CD4-positive, alpha-beta T cell treated with Interleukin-1 beta for 1 hour (primary cell): ENCODE data around the gene GALNT13.
"Not testable (repeated sequence)": the region's sequence is repeated elsewhere in the genome, so short reads cannot be mapped to it uniquely, and the experiment has no call there.

Source experiments
- DNase-seq, 2 donors: peaks; one replicate each; pipeline ENCODE4 v3.0.0-alpha.2; 2020 to 2022

Gene GALNT13

DNA sequence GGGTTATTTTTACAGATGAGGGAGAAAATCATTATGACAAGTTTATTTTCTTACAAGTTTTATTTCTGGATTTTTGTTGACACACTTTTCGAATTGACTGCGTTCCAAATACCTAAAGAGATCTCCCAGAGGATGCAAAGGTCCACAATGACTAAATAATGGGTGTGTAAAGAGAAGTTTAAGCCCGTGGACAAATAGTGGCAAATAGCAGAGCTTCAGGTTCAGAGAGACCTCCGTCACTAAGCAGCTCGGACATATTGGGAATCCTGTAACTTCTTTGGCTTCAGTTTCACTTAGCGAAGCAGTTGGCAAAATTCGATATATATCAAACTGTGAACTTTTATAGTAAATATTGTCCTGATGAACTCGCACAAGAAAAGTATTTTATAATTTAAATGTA is 556.3 kb downstream of the GALNT13 start:
- DNase-seq: no peak

DNA sequence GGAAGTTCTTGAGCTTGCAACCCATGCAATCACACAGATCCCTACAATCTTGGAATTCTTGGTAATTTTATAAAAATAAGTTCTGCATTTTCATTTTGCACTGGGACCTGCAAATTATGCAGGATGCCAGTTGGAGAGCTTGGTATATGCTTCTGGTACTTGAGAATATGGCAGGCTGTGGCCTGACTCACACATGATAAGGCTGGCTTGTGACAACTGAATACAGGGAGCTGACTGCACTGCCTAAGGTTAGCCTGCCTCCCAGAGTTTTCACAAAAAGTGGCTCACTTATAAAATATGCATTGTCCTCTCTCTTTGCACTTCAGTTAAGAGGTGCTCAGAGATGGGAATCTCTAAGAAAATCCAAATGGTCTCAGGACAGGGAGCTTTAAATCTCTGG is 561.3 kb downstream of the GALNT13 start:
- DNase-seq: no peak

DNA sequence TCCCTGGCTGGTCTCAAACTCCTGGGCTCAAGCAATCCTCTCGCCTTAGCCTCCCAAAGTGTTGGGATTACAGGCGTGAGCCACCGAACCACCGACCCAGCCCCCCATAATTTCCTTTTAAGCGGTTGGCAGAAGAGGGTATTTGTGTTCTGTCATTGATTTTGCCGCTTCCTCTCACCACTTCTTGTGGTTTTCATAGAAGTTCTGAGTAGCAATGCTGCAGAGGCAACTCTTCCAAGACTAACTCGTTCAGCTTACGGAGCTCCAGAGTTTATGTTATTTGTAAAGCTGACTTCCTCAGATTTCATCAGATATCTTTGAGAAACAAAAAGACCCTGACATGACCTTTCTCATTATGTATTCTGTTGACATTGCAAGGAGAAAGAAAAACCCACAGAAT is 565.4 kb downstream of the GALNT13 start:
- no peak for DNase-seq

DNA sequence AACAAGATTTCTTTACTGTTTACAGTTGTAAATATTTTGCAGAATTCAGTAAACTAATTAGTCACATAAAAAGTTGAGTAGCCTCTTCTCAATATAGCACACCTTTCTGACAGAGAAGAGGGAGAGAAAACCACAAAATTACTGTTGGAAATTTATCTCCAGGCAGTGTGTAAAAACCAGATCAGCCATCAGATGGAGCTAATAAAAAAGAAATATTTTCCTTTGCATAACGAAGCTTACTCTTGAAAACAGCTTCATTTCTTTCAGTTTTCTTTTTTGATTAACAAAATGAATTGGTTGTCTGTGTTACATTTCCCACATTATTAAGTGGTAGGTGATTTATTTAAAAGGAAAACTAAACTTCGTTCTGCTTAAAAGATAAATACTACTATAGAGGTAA is 567.4 kb downstream of the GALNT13 start:
- DNase-seq: no peak

DNA sequence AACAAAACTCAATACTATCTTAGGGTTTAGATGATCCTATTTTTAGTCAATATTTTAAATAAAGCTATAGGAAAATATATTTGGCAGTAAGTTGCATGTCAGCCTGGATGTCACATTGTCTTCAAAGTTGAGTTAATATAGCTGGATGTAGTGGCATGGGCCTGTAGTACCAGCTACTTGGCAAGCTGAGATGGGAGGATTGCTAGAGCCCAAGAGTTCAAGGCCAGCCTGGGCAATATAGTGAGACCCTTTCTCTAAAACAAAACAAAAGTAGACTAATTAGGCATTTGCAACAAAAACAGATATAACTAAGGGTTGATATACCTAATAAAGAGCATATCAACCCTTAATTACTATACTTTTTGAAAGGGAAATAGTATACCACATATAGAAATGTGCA is 572.2 kb downstream of the GALNT13 start:
- no peak for DNase-seq

DNA sequence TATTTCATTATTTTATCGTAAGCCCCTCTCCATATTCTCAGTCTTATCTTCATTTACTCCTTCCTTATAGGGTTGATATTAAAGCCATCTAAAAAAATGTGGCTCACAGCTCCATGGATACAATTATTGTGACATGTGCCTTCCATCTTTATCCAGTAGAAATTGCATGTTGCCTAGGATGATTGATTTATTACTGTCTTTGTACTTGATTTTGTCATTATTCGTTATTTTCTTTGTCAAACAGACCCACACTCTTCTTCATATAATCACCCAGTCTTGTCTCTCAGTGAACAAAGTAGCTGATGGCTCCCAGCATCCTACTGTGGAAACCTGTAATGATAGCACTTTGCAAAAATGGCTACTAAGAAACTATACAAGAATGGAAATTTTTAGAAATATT is 574.6 kb downstream of the GALNT13 start:
- DNase-seq: no peak

DNA sequence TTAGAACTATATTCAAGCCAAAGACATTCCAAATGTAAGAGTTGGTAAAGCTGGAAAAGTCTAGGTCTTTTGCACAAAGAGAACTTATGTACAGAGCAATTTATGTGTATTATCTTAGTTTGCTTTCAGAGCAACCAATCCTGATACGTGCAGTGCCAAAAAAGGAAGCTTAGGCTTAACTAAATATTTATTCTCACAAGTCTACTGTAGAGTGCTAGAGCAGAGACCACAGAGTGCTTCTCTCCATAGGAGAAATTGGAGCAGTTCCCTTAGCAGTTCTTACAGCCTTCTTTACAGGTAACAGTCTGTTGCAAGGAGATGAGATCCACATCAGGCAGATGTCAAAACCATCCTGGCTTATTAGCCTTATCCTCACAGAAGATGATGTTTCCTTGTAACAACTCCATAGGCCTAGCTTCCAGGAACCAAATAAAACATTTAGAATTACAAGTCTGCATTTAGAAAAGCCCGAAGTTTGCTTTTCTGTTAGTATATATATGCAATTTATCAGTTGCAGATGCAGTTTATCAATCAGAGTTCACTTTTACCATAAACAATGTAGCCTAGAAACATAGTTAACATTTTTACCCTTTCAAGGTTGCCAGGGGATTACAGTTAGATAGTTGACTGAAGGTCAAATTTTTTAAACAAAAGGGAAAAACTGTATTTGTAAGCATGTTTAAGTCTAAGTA is 576.2 kb downstream of the GALNT13 start:
- DNase-seq: no peak

DNA sequence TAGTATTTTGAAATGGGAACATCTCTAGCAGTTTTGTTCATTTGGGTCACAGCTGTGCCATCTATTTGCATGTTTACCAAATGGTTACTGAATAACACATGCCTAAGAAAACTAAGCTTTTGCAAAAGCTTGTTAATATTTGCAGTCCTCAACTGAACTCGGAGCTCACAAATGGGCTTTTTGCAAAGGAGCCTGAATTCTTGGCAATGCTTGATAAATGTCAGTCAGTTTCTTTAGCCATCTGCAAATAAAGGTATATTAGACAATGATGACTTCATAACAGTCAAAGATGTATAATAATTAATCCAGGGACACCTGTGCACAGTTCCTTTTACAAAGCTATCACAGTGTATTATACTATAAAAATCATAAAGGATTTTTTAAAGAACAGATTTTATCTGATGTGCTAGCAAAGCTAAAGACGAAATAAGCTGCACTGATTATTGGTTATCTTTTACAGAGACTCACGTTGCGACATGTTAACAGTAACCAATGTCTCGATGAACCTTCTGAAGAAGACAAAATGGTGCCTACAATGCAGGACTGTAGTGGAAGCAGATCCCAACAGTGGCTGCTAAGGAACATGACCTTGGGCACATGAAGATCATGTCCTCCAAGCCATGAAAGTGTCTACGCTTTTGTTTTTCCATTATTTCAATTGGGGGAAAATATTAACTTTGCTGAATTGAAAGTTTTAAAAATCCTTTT is 578.4 kb downstream of the GALNT13 start:
- DNase-seq: no peak

DNA sequence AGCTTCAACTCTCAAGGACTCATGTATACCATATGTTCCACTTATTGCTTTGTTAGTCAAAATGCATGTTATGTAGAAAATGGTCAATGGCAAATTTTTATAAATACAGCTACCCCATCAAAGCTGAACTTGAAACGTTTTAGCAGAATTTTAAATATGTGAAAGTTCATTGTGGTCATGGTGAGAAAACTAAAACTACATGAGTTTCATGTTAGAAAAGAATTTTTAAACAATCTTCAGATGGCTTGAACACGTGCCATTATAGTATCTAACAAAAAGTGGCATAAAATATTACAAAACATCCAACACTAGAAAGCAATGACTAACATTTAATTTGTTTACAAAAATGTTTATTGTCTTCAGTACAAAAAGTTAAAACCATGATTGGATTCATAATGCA is 580.7 kb downstream of the GALNT13 start:
- no peak for DNase-seq

DNA sequence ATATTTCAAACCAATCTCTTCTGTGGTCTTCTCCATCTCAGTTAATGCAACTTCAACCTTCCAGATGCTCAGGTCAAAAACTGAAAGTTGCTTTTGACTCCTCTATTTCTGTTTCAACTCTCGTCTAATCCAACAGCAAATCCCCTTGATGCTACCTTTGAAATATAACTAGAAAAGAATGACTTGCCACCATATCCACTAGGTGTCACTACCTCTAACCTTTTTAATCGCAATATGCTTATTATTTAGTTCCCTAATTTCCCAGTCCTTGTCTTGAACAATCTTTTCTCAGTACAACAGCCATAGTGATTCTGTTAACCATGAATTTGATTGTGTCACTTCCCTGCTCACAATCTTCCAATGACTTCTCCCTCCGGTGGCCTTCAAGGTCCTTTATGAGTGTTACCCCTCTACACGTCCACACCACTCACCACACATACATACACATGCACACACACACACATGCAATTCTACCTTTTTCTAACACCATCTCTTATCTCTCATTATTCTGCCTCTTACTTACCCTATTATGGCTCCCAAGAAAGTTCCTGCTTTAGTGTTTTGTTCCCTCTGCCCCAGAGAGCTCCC is 581.3 kb downstream of the GALNT13 start:
- no peak for DNase-seq

DNA sequence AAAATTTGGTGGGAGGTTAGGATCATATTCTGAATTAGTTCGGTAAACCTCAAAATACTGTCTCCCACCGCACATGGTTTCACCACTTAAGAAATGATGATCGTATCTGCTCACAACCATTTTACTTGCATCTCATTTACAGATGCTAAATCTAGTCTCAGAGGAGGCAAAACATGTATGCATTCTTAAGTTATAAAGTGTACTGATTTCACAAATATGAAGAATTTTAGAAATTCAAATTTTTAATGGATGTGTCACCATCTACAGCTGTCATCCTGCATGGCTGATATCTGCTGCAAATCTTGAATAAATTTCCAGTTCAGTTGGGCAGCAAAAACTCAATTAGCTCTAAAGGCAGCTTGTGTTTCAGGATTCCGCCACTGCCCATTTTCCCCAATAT is 583.4 kb downstream of the GALNT13 start:
- no peak for DNase-seq

DNA sequence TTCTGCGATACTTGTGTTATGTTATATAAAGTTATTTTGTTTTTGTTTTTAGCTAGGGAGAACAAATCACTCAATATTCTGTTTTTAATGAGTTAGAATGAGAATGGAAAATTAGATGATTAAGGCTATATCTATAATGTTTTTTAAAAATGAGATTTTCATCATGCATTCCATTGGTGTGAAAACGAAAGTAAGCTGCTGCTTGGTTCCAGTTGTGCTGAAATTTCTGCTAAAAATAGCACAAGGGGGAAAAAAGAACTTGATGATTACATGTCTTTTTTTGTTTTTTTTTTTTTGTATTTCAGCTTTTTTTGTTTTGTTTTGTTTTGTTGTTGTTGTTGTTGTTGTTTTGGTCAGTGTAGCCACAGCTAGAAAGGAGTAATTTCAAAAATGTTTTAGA is 584.1 kb downstream of the GALNT13 start:
- DNase-seq: no peak

DNA sequence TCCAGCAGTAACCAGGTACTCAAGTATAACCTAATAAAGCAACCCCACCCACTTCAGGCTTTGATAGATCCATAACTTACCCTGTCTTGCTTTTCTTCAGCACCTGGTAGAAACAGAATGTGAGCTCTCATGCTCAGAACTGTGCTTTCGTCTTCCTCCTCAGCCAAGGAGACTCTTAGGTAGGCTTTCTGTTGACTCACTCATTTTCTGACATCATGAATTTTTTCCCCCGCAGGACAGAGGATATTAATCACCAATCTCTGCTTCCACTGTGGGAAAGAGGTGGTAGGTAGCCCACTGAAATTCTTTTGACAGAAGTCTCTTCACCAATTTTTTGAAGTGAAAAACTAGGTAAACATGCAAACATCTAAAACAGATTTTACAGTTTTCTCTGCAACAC is 585.6 kb downstream of the GALNT13 start:
- DNase-seq: no peak

DNA sequence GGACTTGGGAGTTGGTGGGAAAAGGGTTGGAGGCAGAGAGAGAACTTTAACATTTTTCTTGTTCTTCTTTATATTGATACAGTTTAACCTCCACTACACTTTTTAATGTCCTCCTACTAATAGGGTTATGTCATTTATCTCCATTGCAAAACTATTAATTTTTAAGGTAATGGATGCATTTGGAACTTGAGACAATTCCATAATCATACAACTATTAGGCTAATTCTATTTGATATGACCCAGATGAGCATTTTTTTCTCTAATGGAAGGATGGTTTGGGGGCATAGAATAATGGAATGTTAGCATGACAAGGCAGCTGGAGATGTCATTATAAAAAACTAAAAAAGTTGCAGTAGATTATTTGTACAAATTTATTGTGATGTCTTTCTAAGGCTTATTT is 587.6 kb downstream of the GALNT13 start:
- DNase-seq: no peak

DNA sequence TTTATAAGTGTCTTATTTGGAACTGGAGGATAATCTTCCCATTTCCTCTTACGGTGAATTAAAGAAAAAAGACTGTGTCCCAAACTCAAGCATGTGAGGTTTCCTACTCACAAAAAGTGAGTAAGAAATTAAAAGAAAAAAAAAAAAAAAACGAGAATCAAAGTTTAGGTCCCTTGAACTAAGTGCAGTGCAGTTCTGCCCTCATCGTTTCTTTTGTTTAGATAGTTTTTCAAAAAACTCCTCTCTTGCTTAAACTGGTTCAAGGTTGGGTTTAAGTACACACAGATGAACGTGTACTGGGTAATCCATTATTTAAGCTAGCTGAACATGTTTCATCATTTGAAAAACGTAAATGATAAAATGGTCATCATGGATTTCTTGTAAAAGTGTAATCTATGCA is 590.9 kb downstream of the GALNT13 start:
- no peak for DNase-seq

DNA sequence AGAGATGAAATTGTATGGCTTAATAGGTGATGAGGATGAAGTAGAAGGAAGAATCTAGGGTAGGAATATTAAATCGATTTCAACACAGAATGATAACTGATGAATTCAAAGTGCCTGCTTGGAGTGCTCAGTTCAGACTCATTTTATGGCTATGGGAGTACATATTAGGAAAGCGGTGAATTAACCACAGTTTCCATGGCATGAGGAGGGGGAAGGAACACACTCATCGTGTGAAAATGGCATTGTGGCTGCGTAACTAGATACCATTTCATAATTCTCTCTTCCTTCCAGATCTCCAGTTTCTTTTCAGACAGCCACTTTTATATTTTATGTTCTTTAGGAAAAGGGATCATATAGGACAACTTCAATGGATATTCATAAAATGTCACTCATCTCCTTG is 594.5 kb downstream of the GALNT13 start:
- no peak for DNase-seq

DNA sequence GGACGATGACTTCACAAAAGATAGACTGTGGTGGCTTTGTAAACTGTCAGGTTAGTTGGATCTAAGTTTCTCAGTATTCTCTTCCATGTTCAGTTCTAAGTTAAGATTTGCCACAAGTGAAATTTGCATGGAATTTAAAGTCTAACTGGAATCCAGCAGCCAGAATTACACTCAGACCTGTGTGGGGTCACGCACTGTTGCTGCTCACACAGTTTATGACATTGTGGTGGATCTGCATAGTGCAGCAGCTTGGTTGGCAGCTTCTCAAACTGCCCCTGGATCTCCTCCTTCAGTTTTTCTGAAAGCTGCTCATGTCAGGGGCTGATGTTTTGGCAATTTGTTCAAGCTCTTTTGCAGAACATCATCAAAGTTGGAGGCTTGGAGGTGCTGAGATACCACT is 598.7 kb downstream of the GALNT13 start:
- DNase-seq: no peak

DNA sequence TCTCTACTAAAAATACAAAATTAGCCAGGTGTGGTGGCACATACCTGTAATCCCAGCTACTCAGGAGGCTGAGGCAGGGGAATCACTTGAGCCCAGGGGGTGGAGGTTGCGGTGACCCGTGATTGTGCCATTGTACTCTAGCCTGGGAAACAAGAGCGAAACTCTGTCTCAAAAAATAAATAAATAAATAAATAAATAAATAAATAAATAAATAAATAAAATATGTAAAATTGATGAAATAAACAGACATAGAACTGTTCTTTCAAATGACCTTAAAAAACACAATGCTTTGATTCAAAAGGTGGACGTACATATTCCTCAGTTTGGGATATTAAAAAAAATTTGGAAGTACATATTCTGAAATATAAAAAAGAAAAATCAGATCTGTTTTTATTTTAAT is 599.8 kb downstream of the GALNT13 start:
- DNase-seq: not testable (repeated sequence)

DNA sequence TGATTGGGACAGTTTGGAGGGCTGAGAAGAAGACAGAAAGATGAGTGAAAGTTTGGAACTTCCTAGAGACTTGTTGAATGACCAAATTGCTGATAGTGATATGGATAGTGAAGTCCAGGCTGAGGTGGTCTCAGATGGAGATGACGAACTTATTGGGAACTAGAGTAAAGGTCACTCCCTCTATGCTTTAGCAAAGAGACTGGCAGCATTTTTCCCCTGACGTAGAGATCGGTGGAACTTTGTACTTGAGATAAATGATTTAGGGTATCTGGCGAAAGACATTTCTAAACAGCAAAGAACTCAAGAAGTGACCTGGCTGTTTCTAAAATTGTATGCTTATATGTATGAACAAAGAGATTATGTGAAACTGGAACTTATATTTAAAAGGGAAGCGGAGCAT is 605.6 kb downstream of the GALNT13 start:
- DNase-seq: no peak

DNA sequence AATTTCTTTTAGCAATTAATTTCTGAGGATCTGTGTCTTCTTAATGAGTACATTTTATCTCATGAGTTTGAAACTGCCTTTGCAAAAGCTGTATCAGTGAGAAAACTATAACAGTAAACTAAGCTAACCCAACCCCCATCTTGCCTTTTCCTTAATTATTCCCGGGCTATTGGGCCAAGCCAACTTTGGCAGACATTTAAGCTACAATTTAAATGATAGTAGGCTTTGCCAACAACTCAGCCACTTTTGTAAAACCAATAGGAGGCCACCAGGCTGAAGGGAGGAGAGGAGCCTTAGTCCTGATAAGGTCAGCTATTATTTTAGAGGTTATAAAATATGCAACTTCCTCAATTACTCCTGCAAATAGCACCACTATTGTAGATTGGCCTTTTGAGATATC is 608.8 kb downstream of the GALNT13 start:
- no peak for DNase-seq

DNA sequence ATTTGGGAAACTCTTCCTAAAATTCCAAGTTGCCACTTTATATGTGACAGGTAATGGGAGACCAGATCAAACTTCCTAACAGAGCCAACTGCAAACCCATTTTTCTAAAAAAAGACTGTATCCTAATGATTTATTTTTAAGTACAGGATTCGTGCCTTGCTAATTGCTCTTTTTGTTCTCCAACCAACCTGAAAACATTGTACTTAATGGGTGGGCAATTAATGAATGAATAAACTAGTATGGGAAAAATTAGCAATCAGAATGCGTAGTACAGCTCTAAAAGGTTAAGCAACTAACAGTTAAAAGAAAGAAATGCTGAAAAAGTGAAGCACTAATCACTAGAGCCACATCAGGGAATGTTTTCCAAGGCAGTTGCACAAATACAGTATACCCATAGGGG is 609.6 kb downstream of the GALNT13 start:
- no peak for DNase-seq

DNA sequence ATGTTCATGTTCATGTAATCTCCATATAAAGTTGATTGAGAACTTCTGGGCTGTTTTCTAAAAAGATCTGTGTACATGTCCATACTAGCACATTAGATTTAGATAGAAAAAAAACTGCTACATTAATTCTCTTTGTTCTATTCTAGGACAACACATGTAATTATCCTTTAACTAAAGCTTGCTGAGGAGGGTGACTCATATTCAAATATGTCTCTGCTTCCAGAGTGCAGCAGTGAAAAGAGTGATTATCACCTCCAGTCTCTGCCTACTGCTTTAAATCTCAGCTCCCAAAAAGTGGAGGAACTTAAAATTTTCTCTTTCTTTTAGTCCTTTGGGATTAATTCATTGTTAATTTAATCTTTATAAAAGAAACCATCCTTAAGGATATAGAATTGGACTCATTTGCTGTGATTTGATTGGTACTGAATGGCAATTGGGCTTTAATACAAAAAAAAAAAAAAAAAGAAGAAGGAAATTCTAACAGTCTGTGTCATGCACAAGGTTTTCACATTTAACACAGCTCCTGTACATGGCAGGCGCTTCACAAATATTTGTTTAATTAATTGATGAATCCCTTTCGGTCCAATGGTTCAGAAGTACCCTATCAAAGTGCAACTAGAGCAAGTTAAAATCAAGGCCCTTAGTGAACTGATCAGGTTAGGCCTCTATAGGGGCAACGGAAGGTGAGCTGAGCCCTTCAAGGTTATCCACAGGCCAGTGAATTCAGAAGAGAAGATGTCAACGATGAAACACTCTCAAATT is 612.8 kb downstream of the GALNT13 start:
- DNase-seq: no peak

DNA sequence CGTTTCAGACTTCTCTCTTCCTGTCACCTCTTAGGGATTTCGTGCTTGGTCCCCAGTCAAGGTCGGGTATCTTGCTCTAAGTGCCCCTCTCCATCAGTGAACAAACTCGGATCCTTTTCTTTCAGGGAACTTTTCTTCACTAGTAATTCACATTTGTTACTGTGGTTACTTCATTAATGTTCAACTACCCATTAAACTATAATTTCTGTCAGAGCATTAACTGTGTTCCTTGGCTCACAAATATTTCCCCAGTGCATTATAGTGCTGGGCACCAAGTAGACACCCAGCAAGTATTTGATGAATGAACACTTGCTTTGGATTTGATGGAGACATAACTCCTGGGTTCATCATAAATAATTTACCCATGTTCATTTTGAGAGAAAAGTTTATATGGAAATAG is 617.1 kb downstream of the GALNT13 start:
- DNase-seq: no peak
